Measurements from ENCODE around the gene JAK2.
"Not testable (repeated sequence)": the region's sequence is repeated elsewhere in the genome, so short reads cannot be mapped to it uniquely, and the experiment has no call there.

The JAK2 gene

GRCh38 chr9:4984621-4985385, at the start of gene JAK2:
Gene JAK2, plus strand, starts transcription at chr9:4985272. Its CDS starts 36,716 bp downstream, at chr9:5021988.
- DNase-seq (ENCODE audit: low read depth) = peak; percentile 73

DNA sequence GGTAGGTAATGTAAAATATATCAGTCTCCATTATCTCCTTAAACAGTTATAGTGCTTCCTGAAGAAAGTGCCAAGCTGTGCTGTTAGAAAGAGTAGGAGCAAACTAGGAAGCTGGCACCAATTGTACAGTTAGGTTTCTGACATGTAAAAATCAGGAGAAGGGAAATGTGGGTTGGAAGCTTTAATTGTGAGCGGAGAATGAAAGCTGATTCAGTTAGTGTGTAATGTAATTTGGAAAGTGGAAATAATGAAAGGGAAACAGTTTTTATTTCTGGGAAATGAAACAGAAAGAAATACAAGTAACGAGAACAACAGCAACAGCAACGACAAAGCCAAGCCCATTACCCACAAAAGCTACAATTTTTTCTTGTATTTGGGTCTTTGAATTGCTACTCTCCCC, 48.8 kb upstream of the JAK2 start:
- no peak for DNase-seq (ENCODE audit: low read depth)

- DNase-seq (ENCODE audit: low read depth) = no peak
Measured at GRCh38 chr9:4936823-4937222, 48.2 kb upstream of the JAK2 start.

GRCh38 chr9:4937446-4937845, 47.6 kb upstream of the JAK2 start:
- no peak for DNase-seq (ENCODE audit: low read depth)

- no peak for DNase-seq (ENCODE audit: low read depth)
Measured at GRCh38 chr9:4938496-4938895, 46.6 kb upstream of the JAK2 start.

DNA sequence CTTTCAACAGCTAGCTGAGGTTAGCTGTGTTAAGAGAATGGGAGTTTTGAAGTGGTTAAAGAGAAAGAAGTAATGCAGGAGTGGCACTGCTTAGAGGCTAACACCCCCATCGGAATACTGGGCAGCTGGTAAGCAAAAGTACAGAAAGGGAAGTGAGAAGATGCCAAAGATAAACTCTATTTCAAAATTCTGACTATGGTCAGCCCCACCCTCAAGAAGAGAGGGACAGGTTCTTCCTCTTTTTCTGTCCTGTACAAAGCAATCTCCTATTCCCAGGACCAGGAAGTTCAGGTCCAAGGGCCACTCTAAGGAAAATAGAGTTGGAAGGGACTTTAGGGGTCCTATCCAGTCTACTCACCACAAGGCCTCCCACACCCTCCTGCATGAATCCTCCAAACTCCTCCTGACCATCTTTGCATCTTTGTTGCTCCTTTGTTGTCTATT, 45.9 kb upstream of the JAK2 start:
- no peak for DNase-seq (ENCODE audit: low read depth)

DNA sequence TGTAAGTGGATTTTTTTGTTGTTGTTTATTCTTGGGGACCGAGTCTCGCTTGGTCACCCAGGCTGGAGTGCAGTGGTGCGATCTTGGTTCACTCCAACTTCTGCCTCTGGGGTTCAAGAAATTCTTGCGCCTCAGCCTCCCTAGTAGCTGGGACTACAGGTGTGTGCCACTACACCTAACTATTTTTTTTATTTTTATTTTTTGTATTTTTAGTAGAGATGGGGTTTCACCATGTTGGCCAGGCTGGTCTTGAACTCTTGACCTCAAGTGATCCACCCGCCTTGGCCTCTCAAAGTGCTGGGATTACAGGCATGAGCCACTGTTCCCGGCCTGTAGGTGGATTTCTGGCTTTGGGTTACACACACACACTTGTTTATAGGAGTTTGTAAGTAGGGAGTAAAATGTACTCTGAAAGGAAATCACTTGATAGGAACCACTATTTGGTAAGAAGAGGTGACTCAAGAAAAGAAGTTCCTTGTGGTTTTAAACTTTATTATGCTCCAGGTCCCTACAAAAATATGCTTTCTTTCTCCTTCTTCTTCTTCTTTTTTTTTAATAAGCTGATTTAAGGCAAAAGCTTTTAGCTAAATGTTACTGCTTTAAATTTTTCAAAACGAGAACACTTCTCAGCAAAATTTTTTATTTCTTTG, 42.9 kb upstream of the JAK2 start:
- not testable (repeated sequence) for DNase-seq (ENCODE audit: low read depth)

DNA sequence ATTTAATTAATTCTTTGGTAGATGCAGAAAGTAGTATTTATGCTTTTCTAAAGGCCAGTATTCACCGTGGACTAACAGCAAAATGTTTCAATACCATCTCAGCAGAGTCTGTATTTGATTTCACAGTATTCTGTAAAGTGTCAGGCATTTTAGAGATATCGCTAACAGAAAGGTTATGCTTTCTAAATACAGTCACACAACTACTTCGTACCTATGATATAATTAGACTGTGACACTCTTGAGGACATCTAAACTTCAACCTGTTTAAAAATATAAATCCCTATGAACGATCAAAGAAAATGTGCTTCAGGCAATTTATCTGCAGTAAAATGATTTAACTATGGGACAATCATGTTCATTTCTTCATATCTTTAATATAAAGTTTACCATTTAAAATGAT, 41.7 kb upstream of the JAK2 start:
- DNase-seq (ENCODE audit: low read depth) = no peak

DNA sequence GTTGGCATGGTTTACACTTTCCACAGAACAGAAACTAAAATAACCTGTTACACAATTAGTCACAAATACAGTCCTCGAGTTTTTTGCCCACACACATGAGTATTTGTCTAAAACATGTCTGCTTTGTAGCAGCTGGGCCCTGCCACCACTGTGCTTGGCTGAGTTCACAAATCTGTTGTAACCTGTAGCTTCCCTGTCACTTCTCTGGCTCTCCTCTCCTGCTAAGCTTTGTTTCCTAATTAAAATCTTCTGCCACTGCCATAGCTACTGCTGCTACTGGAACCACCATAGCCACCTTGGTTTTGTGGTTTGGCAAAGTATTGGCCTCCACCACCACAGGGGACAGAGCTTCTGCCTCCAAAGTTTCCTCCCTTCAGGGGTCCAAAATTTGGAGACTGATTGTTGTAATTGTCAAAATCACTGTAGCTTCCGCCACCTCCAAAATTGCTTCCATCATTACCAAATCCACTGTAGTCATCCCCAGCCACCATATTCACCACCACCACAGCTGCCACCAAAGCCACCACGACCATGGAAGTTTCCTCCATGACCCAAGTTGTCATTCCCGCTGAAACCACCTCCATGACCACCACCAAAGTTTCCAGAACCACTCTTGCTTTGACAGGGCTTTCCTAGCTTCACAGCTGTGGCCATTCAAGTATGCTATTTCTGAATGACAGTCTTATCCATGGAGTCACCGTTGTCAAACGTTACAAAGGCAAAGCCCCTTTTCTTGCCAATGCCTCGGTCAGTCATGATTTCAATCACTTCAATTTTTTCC, 40.5 kb upstream of the JAK2 start:
- DNase-seq (ENCODE audit: low read depth) = not testable (repeated sequence)

GRCh38 chr9:4946937-4947336, 38.1 kb upstream of the JAK2 start:
- no peak for DNase-seq (ENCODE audit: low read depth)

- no peak for DNase-seq (ENCODE audit: low read depth)
Measured at GRCh38 chr9:4955836-4956235, 29.2 kb upstream of the JAK2 start.

DNA sequence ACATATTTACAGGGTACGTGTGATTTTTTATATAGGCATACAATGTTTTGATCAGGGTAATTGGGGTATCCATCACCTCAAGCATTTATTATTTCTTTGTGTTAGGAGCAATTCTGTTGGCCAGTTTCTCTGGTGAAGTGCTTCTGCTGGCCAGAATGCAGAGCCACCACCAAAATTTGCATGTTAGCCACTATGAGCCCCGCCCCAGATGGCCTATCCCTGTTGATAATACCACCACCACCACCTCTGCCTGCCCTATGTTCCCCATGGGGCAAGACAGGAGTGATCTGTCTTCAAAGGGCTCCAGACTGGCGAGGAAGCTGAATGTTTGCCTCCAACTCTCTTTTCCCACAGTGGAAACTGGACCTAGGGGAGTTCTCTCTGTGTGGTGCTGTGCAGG, 26.0 kb upstream of the JAK2 start:
- no peak for DNase-seq (ENCODE audit: low read depth)

- DNase-seq (ENCODE audit: low read depth) = no peak
Measured at GRCh38 chr9:4962085-4962484, 23.0 kb upstream of the JAK2 start.

DNA sequence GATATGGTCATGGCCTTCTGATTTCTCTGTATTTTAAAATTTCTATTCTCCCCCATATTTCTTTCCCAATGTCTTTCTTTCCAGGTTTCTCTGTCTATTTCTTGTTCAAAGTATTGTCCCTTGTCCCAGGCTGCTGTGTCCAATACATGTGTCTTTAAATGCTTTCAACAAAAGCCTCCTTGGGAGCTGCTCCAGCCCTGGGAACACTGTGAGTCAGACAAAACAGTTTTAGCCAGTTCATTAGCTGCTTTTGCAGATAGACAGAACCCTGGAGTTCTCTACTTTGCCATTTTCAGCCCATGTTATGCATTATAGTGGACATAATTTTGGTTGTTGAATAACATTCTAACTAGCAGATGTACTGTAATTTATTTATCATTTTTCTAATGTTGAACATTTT, 20.5 kb upstream of the JAK2 start:
- no peak for DNase-seq (ENCODE audit: low read depth)

DNA sequence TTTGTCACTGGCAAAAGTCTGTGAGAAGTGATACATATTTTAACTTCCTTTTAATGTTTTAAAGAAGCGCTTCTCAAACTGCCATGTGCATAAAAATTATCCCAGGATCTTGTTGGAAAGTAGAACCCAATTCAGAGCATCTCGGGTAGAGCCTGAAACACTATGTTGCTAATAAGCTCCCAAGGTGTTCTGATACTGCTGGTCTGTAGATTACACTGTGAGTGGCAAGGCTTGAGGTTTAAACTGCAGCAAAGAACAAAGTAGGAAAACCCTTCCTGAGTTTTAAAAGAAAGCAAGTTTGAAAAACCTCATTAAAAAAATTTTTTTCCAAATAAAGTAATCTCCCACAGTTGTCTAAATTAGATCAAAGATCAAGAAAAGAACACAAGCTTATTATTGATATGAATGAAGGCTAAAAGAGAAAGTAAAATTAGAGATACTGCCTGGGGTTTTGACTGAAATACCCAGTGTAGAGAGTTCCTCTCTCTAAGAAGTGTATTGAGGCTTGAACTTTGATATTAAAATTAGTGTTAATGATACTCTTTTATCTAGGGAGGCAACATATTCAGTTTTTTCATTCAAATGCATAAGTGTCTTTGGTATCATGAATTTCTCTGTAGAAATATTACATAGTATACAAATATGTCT, 19.8 kb upstream of the JAK2 start:
- DNase-seq (ENCODE audit: low read depth) = no peak

GRCh38 chr9:4967523-4967922, 17.5 kb upstream of the JAK2 start:
- DNase-seq (ENCODE audit: low read depth) = no peak

GRCh38 chr9:4969130-4969529, 15.9 kb upstream of the JAK2 start:
- no peak for DNase-seq (ENCODE audit: low read depth)

DNA sequence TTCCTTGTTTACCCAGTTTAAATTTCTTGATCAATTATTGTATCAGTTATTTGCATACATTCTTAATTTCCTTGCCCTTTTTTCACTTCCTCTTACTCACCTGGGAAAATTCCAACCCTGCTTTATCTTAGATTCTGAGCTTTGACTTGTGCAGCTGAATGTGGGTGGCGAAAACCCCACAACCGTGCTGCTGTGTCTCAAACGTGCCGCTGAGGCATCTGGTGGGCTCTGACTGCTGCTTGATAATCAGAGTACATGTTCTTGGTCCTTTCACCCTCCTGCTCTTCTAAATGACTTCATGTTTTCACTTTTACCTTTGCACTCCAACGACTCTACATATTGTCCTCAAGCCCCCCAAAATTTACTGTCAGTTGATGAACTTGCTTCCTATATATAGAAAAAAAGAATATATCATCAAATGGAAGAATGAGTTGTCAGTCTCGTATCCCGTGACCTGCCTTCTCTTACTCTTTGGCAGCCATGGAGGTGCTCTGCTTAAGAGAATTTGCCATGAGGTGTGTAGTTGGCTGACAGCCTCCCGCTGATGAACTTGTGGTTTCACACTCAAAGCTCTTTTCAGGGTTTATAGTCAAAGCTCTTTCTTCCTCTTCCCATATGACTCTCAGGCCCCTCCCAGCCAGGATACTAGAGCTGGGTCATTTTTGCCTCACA, 14.0 kb upstream of the JAK2 start:
- peak; percentile 51 for DNase-seq (ENCODE audit: low read depth)

DNA sequence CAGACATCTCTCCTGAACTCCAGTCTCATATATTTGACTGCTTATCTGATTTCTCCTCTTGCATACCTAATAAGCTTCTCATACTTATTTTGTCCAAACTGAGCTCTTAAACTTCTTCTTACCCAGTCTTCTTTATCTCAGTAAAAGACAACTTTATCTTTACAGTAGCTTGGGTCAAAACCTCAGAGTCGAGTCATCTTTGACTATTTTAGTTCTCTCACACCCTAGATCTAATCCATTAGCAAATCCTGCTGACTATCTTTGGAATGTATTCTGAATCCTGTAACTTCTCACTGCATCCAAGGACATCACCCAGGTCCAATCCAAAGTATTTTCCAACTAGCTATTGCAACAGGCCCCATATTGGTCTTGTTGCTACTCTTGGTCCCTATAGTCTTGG, 11.8 kb upstream of the JAK2 start:
- DNase-seq (ENCODE audit: low read depth) = no peak

DNA sequence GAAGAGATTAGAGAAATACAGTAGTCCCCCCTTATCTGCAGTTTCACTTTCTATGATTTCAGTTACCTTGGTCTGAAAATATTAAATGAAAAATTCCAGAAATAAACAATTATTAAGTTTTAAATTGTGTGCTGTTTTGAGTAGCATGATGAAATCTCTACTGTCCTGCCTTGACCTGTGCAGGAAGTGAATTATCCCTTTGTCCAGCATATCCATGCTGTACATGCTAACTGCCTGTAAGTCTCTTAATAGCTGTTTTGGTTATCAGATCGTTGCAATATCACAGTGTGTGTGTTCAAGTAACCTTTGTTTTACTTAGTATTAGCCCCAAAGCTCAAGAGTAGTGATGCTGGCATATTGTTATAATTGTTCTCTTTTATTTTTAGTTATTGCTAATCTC, 11.2 kb upstream of the JAK2 start:
- DNase-seq (ENCODE audit: low read depth) = no peak

DNA sequence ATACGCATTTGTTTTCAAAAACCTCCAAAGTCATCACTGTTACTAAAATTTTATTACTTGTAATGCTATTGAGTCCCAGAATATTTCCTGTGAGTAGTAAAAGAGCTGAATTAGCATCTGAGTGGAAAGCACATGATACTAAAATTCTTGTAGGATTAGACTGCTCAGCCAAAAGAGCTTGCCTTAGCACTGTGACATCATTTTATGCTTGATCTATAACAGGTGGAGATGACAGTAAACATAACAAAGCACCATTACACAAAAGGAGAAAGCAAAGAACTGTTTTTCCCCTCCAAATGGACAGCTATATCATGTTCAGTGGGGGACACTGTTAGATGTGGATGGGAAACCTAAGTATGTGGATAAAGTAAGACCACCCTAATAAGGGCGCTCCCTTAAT, 5.8 kb upstream of the JAK2 start:
- DNase-seq (ENCODE audit: low read depth) = no peak

All from stimulated activated CD8-positive, alpha-beta memory T cell treated with anti-CD3 and anti-CD28 coated beads, Interleukin-4, amount 100 ng/mL, for 24 hours (primary cell).